H9 (cell line): ENCODE results near the gene GNAO1. TPM values are rescaled to one million over a fixed set of nuclear protein-coding genes. Genes with fewer than 3 reads are reported as not detected.

Experiments used
- DNase-seq: peaks from one replicate; pipeline ENCODE4 v3.0.0-alpha.2; 2017
- H2AFZ ChIP-seq: one replicate; pipeline ENCODE4 v1.6.1; 2013; ENCODE audit warnings: mild to moderate bottlenecking, low read length, control low read depth, moderate library complexity
- H2AK5ac ChIP-seq: 2 replicates; pipeline ENCODE4 v1.6.1; 2013; ENCODE audit warnings: low read length, control low read depth, mixed read lengths; ENCODE audit not compliant: insufficient read length
- H2BK120ac ChIP-seq: one replicate; pipeline ENCODE4 v1.6.1; 2013; ENCODE audit warnings: low read depth, mild to moderate bottlenecking, low read length, control low read depth, inconsistent platforms; ENCODE audit not compliant: poor library complexity, severe bottlenecking
- H2BK12ac ChIP-seq: 2 replicates; pipeline ENCODE4 v1.6.1; 2013; ENCODE audit warnings: low read length, control low read depth, mixed read lengths, low read depth; ENCODE audit not compliant: insufficient read length
- H2BK15ac ChIP-seq: 2 replicates; pipeline ENCODE4 v1.6.1; 2013; ENCODE audit warnings: low read depth, low read length, control low read depth
- H2BK20ac ChIP-seq: one replicate; pipeline ENCODE4 v1.6.1; 2013; ENCODE audit warnings: low read depth, mild to moderate bottlenecking, low read length, control low read depth, inconsistent platforms; ENCODE audit not compliant: poor library complexity, severe bottlenecking
- H2BK5ac ChIP-seq: 2 replicates; pipeline ENCODE4 v1.6.1; 2013; ENCODE audit warnings: low read length, control low read depth, mixed read lengths; ENCODE audit not compliant: insufficient read length
- H3K14ac ChIP-seq: 2 replicates; pipeline ENCODE4 v1.6.1; 2013; ENCODE audit warnings: low read length, control low read depth; ENCODE audit not compliant: insufficient read depth
- H3K18ac ChIP-seq: 2 replicates; pipeline ENCODE4 v1.6.1; 2013; ENCODE audit warnings: low read depth, mild to moderate bottlenecking, mixed read lengths, low read length, control low read depth; ENCODE audit not compliant: insufficient read length
- H3K23ac ChIP-seq: 2 replicates; pipeline ENCODE4 v1.6.1; 2013; ENCODE audit warnings: low read length, control low read depth, mixed read lengths, low read depth; ENCODE audit not compliant: insufficient read length
- H3K23me2 ChIP-seq: 2 replicates; pipeline ENCODE4 v1.6.1; 2013; ENCODE audit warnings: low read depth, mild to moderate bottlenecking, mixed read lengths, low read length, control low read depth; ENCODE audit not compliant: insufficient read length, poor library complexity, severe bottlenecking
- H3K27ac ChIP-seq: 2 replicates; pipeline ENCODE4 v1.5.1; 2013; ENCODE audit warnings: low read length, control low read depth, mixed read lengths, low read depth; ENCODE audit not compliant: insufficient read length
- H3K27me3 ChIP-seq: 2 replicates; pipeline ENCODE4 v1.6.1; 2013; ENCODE audit warnings: low read length, control low read depth, inconsistent platforms; ENCODE audit not compliant: insufficient read depth
- H3K4ac ChIP-seq: 2 replicates; pipeline ENCODE4 v1.6.1; 2013; ENCODE audit warnings: low read depth, mild to moderate bottlenecking, control low read depth, inconsistent platforms, low read length, moderate library complexity
- H3K4me1 ChIP-seq: 2 replicates; pipeline ENCODE4 v1.6.1; 2013; ENCODE audit warnings: low read length, control low read depth, inconsistent platforms; ENCODE audit not compliant: insufficient read depth
- H3K4me2 ChIP-seq: 2 replicates; pipeline ENCODE4 v1.6.1; 2013; ENCODE audit warnings: low read length, control low read depth, mixed read lengths; ENCODE audit not compliant: insufficient read length, insufficient read depth
- H3K56ac ChIP-seq: 2 replicates; pipeline ENCODE4 v1.6.1; 2013; ENCODE audit warnings: low read depth, mild to moderate bottlenecking, mixed read lengths, low read length, control low read depth; ENCODE audit not compliant: insufficient read length
- H3K79me1 ChIP-seq: 2 replicates; pipeline ENCODE4 v1.6.1; 2013; ENCODE audit warnings: low read depth, mild to moderate bottlenecking, moderate library complexity, low read length, control low read depth, inconsistent platforms; ENCODE audit not compliant: insufficient read depth, poor library complexity, severe bottlenecking
- H3K79me2 ChIP-seq: 2 replicates; pipeline ENCODE4 v1.6.1; 2013; ENCODE audit warnings: low read length, control low read depth, inconsistent platforms; ENCODE audit not compliant: insufficient read depth
- H3K9ac ChIP-seq: 2 replicates; pipeline ENCODE4 v1.6.1; 2013; ENCODE audit warnings: low read length, control low read depth, mixed read lengths; ENCODE audit not compliant: insufficient read length; ENCODE audit errors: extremely low read depth
- H3K9me3 ChIP-seq: one replicate; pipeline ENCODE4 v1.6.1; 2013; ENCODE audit warnings: low read depth, low read length, inconsistent platforms; ENCODE audit not compliant: control insufficient read depth
- H3T11ph ChIP-seq: one replicate; pipeline ENCODE4 v1.6.1; 2013; ENCODE audit warnings: mild to moderate bottlenecking, low read length, control low read depth, inconsistent platforms
- H4K20me1 ChIP-seq: one replicate; pipeline ENCODE4 v1.6.1; 2013; ENCODE audit not compliant: control insufficient read depth, insufficient read length, insufficient read depth
- H4K5ac ChIP-seq: 2 replicates; pipeline ENCODE4 v1.6.1; 2013; ENCODE audit warnings: low read depth, mild to moderate bottlenecking, mixed read lengths, low read length, control low read depth; ENCODE audit not compliant: insufficient read length
- H4K8ac ChIP-seq: replicated peaks from 2 replicates; pipeline ENCODE4 v1.6.1; 2013; ENCODE audit warnings: low read length, control low read depth, mixed read lengths, low read depth; ENCODE audit not compliant: insufficient read length
- H4K91ac ChIP-seq: 2 replicates; pipeline ENCODE4 v1.6.1; 2013; ENCODE audit warnings: low read depth, mild to moderate bottlenecking, moderate library complexity, mixed read lengths, low read length, control low read depth; ENCODE audit not compliant: insufficient read length
- H3K27ac Mint-ChIP-seq, 3 experiments: 2 replicates in 2 of 3; 3 replicates in 1 of 3; pipeline ENCODE4 v1.8.0; 2020 to 2021; ENCODE audit warnings: mixed read lengths in 3 of 3, mild to moderate bottlenecking in 1 of 3, moderate library complexity in 1 of 3
- H3K27me3 Mint-ChIP-seq: 2 replicates; pipeline ENCODE4 v1.8.0; 2021; ENCODE audit warnings: low read depth, mild to moderate bottlenecking, moderate library complexity, mixed read lengths
- H3K36me3 Mint-ChIP-seq, 3 experiments: 2 replicates in 2 of 3; 3 replicates in 1 of 3; pipeline ENCODE4 v1.8.0; 2020 to 2021; ENCODE audit warnings: low read depth in 3 of 3, mixed read lengths in 3 of 3; ENCODE audit not compliant: insufficient read depth in 1 of 3
- H3K4me1 Mint-ChIP-seq, 2 experiments: 2 replicates each; pipeline ENCODE4 v1.8.0; 2020; ENCODE audit warnings: mixed read lengths in 2 of 2
- H3K4me3 Mint-ChIP-seq, 2 experiments: 2 replicates in 1 of 2; 3 replicates in 1 of 2; pipeline ENCODE4 v1.8.0; 2020 to 2021; ENCODE audit warnings: mild to moderate bottlenecking in 2 of 2, mixed read lengths in 2 of 2, moderate library complexity in 1 of 2
- H3K9me3 Mint-ChIP-seq, 2 experiments: 2 replicates in 1 of 2; 3 replicates in 1 of 2; pipeline ENCODE4 v1.8.0; 2020; ENCODE audit warnings: mild to moderate bottlenecking in 2 of 2, mixed read lengths in 2 of 2, moderate library complexity in 1 of 2
- CTCF ChIP-seq: fragments of 200-600 bp; sonication (generic); conservative IDR thresholded peaks from 3 replicates; pipeline ENCODE4 v1.8.0; 2021; ENCODE audit warnings: antibody characterized with exemption, mild to moderate bottlenecking
- WGBS: extraction: QIAGEN DNeasy Blood & Tissue Kit; methylation state at CpG from one replicate; pipeline ENCODE4 v1.1.7; 2013; ENCODE audit warnings: missing lambda C conversion rate, low lambda C conversion rate, mixed read lengths; ENCODE audit not compliant: insufficient read length; ENCODE audit errors: extremely low coverage; 5-methylcytosine and 5-hydroxymethylcytosine counted together
- total RNA-seq: library from RNA; stranded (reverse); gene quantifications from 2 replicates; pipeline ENCODE4 v1.2.1, GENCODE V29; 2021

GNAO1 gene
- total RNA-seq, 1 experiment from 2014 or later = 16.9 TPM

- H2BK15ac ChIP-seq = no peak overlapping the region
- H2BK120ac ChIP-seq = no peak overlapping the region
- H3K4me3 Mint-ChIP-seq = no peak overlapping the region
- H3K14ac ChIP-seq = no peak overlapping the region
- H4K5ac ChIP-seq = no peak overlapping the region
- no peak overlapping the region for H3K56ac ChIP-seq
- no peak overlapping the region for H3K27ac Mint-ChIP-seq
- no peaks in the 10 kb centered on the region for H4K20me1 ChIP-seq
- peaks cover 9 to 10% of the 10 kb centered on the region in 2 experiments for H3K4me1 Mint-ChIP-seq
- no peak overlapping the region for H4K8ac ChIP-seq
- H3K9me3 Mint-ChIP-seq = 0 out of 5 replicates have a peak, but pooled peaks cover 0 to 3% of the 10 kb centered on the region in 2 experiments
- no peak overlapping the region for H3K9ac ChIP-seq
- no peaks in the 10 kb centered on the region for H3K79me1 ChIP-seq
- no peak overlapping the region for H3T11ph ChIP-seq
- no peaks in the 10 kb centered on the region for H3K36me3 Mint-ChIP-seq
- no peaks in the 10 kb centered on the region for H3K9me3 ChIP-seq
- H3K4ac ChIP-seq = no peak overlapping the region
- no peaks in the 10 kb centered on the region; the same call in 1 of the 2 replicates for H3K27me3 Mint-ChIP-seq
- H2BK5ac ChIP-seq = no peak overlapping the region
- no peak for TF ChIP-seq CTCF
- no peak overlapping the region for H2AFZ ChIP-seq
- no peak overlapping the region for H3K18ac ChIP-seq
- no peak overlapping the region for H3K4me2 ChIP-seq
- no peaks in the 10 kb centered on the region for H3K27me3 ChIP-seq
- H2BK12ac ChIP-seq = no peak overlapping the region
- no peaks in the 10 kb centered on the region for H3K79me2 ChIP-seq
- no peak overlapping the region for H3K23ac ChIP-seq
- H2BK20ac ChIP-seq = no peak overlapping the region
- DNase-seq = no peak
- H3K4me1 ChIP-seq = no peaks in the 10 kb centered on the region
- no peaks in the 10 kb centered on the region for H3K23me2 ChIP-seq
- no CpG with 5 or more reads among the region's 1 CpG for WGBS
- no peak overlapping the region for H4K91ac ChIP-seq
- H3K27ac ChIP-seq = no peak overlapping the region
- H2AK5ac ChIP-seq = no peak overlapping the region
These were observed 47.6 kb upstream of the GNAO1 start for GRCh38 chr16:56143666-56144065.
